CD4-positive, alpha-beta T cell treated with Interleukin-10 for 1 hour (primary cell): ENCODE results near the gene UNC5B.
A peak's percentile ranks its signal among the peaks of the same experiment; 100 is the strongest.
"Not testable (repeated sequence)": the region's sequence is repeated elsewhere in the genome, so short reads cannot be mapped to it uniquely, and the experiment has no call there.

Source experiments
- DNase-seq: peaks from one replicate; pipeline ENCODE4 v3.0.0-alpha.2; 2020

The UNC5B gene

GRCh38 chr10:71269301-71270288 is 57.2 kb downstream of the UNC5B start:
- DNase-seq, result no peak

DNA sequence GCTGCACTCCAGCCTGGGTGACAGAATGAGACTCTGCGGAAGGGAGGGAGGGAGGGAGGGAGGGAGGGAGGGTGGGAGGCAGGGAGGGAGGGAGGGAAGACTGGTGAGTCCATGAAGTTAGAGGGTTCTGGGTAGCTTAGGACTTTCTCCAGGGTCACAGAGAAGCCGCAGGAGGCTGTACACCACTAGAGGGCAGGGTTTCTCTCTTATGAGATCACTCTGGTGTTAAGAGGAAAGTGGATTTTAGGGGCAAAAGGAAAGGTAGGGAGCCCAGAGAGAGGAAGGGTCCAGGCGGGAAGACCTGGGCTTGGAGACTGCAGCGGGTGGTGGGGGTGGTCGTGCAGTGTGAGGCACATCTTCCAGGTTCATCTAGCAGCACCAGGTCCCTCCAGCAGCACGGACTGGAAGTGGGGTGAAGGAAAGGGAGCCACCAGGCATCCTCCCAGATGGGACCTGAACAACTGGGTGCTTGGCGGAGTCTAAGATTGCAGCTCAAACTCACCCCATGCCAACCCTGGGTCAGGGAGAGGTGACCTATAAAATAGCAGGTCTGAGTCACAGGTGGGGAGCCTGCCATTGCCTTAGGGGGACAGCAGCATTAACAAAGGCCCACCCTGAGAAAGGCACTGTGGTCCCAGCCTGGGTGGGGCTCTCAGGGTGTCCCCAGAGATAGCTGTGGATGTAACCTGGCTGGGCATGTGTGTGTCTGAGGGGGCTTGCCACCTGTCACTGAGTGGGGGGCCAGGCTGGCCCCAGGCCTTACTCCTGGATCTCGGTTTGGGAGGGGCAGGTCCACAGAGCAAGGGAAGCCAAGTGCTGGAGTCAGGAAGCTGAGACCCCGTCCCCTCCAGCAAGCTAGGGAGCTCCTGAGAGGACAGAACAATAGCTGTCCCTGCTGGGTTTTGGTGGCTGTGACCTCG is 58.2 kb downstream of the UNC5B start:
- peak; percentile 26 for DNase-seq

DNA sequence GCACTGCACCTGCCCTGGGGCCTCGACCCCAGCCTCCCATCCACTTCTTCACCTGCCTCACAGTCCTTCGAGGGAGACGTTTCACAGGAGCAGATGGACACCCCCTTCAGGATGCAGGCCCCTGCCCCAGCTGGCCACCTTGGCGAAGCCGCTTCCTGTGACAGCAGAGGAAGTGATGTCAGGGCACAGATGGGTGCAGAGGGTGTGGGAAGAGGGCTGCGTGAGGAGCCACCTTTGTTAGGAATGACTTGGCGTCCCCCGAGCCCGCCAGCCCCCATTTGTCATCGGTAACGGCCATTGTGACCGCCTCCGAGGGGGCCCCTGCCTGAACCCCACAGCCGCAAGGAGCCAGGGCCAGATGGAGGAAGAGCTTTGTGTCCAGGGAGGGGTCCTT is 59.3 kb downstream of the UNC5B start:
- DNase-seq, result no peak

GRCh38 chr10:71272056-71272771 is 59.8 kb downstream of the UNC5B start:
- DNase-seq, result no peak

DNA sequence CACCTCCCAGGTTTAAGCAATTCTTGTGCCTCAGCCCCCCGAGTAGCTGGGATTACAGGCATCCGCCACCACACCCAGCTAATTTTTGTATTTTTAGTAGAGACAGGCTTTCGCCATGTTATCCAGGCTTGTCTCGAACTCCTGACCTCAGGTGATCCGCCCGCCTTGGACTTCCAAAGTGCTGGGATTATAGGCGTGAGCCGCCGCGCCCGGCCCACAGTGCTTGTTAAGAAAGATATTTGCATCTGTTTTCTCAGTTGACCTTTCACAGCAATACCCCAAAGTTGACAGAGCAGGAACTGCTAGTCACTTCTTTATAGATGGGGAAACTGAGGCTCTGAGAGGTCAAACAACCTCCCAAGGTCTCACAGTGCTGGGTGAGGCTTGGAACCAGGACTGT is 60.6 kb downstream of the UNC5B start:
- not testable (repeated sequence) for DNase-seq

- no peak for DNase-seq
These were observed 61.1 kb downstream of the UNC5B start for GRCh38 chr10:71273506-71273905.

DNA sequence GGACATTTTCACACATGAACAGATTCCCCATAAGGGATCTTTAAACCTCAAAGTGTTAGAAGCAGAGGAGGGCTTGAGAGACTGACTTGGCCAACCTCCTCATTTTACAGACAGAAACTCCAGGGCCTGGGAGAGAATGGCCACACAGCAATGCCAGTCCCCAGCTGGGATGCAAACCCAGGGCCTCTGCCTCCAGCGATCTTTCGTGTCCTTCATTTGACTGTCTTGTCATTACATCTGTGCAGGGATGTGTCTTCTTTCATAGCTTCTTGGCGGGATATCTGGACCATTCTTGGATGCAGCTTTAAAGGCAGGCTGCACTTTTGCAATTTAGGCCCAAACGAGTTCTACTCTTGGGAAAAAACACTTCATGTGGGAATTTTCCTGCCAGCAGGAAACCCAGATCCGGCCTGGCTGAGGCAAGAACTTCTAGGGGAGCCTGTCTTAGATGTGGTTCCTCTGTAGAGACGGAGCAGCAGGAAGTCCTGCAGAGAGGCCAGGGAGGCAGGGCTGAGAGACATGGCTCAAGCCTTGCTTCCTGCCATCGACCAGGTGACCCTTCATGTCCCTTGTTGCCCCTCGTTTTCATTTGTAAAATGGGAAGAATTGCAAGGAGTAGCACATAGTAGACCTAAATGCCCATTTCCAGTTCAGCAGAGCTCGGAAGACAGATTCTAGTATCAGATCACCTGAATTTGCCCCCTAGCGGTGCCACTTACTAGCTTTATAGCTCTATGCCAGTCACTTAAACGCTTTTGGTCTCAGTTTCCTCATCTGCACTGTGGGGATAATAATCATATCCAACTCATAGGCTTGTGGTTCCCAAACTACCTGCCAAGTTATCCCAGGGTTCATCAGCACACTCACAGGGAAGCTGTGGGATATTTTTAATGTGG is 62.8 kb downstream of the UNC5B start:
- DNase-seq, result no peak

DNA sequence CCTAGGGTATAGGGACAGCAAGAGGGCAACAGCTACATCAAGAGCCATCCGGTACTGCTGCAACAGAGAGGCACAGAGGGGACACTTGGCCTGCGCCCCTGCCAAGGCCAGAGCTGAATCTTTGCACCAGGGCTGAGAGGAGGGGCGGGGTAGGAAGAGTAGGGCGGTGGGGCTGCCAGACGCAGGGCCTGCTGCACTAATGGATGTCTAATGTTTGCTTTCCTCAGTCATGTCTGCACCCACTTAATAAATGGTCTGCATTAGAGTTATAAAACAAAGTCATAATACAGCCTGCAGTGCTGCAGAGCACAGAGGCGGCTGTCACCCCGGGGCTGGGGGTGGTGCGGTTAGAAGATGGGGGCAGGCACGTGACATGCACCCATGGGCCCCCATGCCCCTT is 64.5 kb downstream of the UNC5B start:
- no peak for DNase-seq

DNA sequence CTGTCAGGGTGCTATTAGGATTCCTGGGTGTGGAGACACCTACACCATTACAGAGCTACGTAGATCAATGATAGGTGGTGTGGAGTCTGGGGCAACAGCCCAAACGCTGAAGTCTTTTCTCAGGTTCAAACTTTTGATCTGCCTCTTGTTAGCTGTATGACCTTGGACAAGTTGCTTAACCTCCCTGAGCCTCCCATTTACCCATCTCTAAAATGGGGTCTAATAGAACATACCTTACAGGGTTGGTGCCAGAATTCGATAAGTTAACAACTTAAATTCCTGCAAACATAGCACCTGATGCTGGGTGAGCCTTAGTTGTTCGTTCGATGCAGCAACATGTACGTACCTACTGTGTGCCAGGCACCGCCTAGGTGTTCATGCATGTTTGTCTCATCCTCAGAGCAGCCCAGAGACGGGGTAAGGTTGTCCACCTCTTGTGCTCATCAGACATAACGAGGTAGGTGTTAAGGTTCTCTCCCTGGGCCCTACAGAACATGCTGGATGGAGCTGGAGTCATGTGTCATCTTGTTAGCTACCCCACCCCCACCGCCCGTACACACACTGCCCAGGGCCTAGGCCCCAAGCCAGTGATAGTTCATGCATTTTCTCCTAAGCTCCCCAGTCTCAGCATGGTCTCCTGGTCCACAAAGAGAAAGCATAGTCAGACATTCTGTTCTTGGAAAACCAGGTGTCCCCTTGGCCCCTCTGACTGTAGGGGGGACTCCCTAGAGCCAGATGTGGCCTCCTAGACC is 65.7 kb downstream of the UNC5B start:
- DNase-seq, result no peak

- DNase-seq, result no peak
These were observed 66.6 kb downstream of the UNC5B start for GRCh38 chr10:71278691-71279588.

DNA sequence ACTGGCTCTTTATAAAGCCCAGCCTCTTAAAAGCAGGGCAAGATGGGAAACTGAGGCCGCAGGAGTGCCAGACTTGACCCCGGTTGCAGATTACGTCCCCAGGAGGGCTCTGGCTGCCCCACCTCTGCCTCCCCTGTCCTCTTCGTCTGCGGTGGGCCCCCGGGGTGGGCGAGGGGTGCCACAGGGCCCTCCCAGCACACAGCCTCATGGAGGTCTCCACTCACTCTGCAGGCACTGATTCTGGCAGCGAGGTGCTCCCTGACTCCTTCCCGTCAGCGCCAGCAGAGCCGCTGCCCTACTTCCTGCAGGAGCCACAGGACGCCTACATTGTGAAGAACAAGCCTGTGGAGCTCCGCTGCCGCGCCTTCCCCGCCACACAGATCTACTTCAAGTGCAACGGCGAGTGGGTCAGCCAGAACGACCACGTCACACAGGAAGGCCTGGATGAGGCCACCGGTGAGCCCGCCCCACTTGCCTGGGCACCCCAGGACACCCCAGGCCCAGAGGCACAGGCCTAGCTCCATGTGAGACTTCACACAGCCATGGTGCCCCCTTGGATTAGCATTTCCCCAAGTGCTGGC is 67.3 kb downstream of the UNC5B start:
- no peak for DNase-seq

DNA sequence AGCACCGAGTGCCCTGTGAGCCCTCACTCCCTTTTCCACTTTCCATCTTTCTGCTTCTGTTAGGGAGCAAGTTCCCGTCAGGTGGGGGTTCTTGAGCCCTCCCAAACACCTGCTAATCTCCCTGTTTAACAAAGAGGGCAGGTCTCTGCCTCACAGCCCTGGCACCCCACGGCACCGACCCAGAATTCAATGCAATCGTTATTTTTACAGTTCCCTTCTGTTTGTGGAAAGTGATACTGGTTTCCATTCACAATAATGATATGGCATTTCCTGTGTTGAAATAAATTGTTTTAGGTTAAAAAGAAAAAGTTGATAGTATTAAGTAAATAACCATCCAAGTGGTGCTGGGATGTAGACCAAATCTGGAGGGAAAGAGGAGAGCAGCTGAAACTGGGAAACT is 67.8 kb downstream of the UNC5B start:
- DNase-seq, result no peak

DNA sequence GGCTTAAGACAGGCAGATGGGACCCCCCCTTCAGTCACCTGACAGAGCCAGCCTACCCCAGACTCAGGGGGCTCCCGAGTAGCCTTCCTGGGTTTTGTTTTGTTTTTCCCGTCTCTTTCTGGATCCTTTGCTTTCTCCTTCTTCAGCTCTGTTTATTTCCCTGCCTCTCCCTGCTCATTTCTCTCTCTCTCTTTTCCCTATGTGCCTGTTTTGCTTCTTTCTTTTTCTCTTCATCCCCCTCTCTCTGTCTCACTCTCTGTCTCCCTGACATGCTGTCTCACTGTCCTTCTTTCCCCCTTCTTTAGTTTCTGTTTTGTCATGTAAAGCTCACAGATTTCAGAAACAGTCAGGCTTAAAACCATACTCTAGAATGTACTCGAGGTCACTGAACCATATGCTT is 68.5 kb downstream of the UNC5B start:
- no peak for DNase-seq

GRCh38 chr10:71281646-71282322 is 69.4 kb downstream of the UNC5B start:
- DNase-seq, result no peak

GRCh38 chr10:71282323-71282680 is 69.9 kb downstream of the UNC5B start:
- DNase-seq, result no peak

DNA sequence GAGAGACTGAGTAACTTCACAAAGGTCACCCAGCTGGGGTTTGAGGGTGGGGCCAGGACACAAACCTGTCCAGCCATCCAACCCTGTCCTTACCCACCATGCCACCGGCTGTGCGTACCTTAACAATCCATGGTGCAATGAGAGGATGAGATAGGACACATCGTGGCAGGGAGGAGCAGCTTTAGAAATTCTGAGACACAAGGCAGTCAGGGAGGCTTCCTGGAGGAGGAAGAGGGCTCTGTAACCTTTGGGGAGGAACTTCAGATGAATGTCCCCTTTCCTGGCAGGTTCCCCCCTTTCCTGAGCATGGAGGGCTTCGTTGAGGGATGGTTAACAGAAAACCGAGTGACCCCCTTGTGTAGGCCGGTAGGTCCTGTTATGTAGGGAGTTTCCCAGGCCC is 71.0 kb downstream of the UNC5B start:
- DNase-seq, result no peak

- no peak for DNase-seq
These were observed 71.5 kb downstream of the UNC5B start for GRCh38 chr10:71283876-71284275.

DNA sequence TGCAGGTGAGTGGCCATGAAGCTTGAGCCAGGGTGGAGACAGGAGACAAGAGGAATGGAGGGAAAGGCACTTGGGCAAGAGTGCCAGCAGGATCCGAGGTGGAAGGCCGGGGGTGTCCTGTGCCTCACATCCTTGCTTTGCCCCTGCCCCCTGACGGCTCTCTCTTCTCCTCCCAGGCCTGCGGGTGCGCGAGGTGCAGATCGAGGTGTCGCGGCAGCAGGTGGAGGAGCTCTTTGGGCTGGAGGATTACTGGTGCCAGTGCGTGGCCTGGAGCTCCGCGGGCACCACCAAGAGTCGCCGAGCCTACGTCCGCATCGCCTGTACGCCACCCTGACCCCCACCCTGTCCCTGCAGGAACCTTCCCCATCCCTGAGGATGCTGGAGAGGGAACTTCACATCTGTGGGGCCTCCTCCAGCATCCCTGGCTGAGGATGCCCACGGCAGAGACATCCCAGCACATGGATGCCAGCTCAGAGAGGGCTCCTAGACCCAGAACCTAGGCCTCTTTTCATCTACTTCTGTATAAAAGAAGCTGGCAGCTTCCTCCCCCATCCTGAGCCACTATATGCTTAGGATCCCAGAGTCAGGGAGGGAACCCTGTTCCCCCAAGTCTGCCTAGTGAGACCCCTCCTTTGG is 72.3 kb downstream of the UNC5B start:
- no peak for DNase-seq

- DNase-seq, result peak; percentile 8
These were observed 72.8 kb downstream of the UNC5B start for GRCh38 chr10:71285180-71285545.
